ENCODE measurements around the gene LBP. TPM values are rescaled to one million over a fixed set of nuclear protein-coding genes. Genes with fewer than 3 reads are reported as not detected.

The LBP gene
- total RNA-seq, 4 donors from 2014 or later, result 0.38 to 6.2 TPM; not detected in 2

GRCh38 chr20:38349856-38350255 lies 3.6 kb downstream of the LBP start:
- no peak for DNase-seq (ENCODE audit: low spot score in 2 of 2)
- Histone ChIP-seq H3K27me3 (no peaks in the 10 kb centered on the region), H3K27ac (no peak overlapping the region), H3K36me3 (no peaks in the 10 kb centered on the region), H3K4me3 (no peak overlapping the region), H3K4me1 (no peaks in the 10 kb centered on the region), H3K9me3 (no peaks in the 10 kb centered on the region)
- no peak for TF ChIP-seq CTCF (IDR thresholded peaks at IDR 0.05)
- no peak for TF ChIP-seq POLR2AphosphoS5 (IDR thresholded peaks at IDR 0.05)
- TF ChIP-seq EP300 (IDR thresholded peaks at IDR 0.05), result no peak
- TF ChIP-seq POLR2A (IDR thresholded peaks at IDR 0.05), result no peak
- 78% methylated on average over 5 of the region's 5 CpGs for WGBS

DNA sequence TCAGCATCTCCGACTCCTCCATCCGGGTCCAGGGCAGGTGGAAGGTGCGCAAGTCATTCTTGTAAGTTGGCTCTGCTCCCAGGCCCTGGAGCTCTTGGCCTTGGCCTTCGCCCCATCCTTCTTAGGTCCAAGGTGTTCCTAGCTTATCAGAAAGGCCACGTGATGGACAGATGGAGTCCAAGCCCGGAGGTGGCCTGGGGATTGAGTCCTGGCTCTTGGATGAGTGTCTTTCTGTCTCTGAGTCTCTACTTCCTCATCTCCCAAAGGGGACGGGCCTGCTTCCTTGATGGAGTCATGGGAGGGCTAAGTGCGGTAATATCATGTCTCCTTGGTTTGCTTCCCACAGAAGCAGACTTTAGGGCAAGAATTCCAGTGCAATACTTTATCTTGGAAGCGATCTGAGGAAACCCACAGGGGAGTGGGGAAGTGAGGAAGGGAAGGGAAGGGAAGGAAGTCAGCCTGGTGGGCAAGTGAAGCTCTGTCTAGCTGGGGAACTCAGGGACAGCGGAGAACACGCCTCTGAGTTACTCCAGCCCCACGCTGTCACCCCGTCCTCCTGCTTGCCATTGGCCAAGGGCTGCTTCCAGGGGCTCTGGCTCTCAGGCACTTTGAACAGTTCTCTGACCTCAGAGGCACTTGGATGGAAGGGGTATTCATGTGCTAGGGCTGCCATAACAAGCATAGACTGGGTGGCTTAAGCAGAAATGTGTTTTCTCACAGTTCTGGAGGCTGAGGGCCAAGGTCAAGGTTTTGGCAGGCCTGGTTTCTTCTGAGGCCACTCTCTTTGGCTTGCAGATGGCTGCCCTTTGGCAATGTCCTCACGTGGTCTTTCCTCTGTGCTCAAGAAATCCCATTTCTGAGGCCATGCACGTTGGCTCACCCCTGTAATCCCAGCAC lies 4.8 kb downstream of the LBP start:
- H3K36me3 ChIP-seq, result no peaks in the 10 kb centered on the region
- H3K4me3 ChIP-seq, result no peak overlapping the region
- H3K9me3 ChIP-seq, result no peaks in the 10 kb centered on the region
- TF ChIP-seq EP300 (IDR thresholded peaks at IDR 0.05), result no peak
- no peak for TF ChIP-seq CTCF (IDR thresholded peaks at IDR 0.05)
- no peak for TF ChIP-seq POLR2A (IDR thresholded peaks at IDR 0.05)
- no peak for TF ChIP-seq POLR2AphosphoS5 (IDR thresholded peaks at IDR 0.05)
- 65% methylated on average over 14 of the region's 15 CpGs for WGBS
- DNase-seq (ENCODE audit: low spot score in 2 of 2), result no peak
- H3K27me3 ChIP-seq, result no peaks in the 10 kb centered on the region
- no peak overlapping the region for H3K27ac ChIP-seq
- no peaks in the 10 kb centered on the region for H3K4me1 ChIP-seq

- Histone ChIP-seq H3K27me3 (no peaks in the 10 kb centered on the region), H3K9me3 (no peaks in the 10 kb centered on the region), H3K27ac (no peak overlapping the region), H3K36me3 (no peaks in the 10 kb centered on the region), H3K4me1 (no peaks in the 10 kb centered on the region), H3K4me3 (no peak overlapping the region)
- DNase-seq (ENCODE audit: low spot score in 2 of 2), result no peak
- TF ChIP-seq CTCF (IDR thresholded peaks at IDR 0.05), result no peak
- TF ChIP-seq EP300 (IDR thresholded peaks at IDR 0.05), result no peak
- no peak for TF ChIP-seq POLR2AphosphoS5 (IDR thresholded peaks at IDR 0.05)
- TF ChIP-seq POLR2A (IDR thresholded peaks at IDR 0.05), result no peak
- WGBS, result 51% methylated on average over 7 of the region's 7 CpGs
Observed at GRCh38 chr20:38353316-38353715, 7.0 kb downstream of the LBP start.

DNA sequence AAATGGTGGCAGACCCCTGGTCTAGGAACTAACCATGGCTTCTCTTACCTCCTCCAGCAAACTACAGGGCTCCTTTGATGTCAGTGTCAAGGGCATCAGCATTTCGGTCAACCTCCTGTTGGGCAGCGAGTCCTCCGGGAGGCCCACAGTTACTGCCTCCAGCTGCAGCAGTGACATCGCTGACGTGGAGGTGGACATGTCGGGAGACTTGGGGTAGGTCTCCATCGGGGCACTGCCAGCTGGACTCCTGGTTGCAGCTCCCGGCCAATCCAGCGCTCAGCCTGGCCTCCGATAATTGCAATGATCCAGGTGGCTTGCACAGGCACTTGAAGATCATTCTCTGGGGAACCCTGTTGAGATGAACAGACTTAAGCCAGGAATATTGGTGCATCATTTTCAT lies 7.9 kb downstream of the LBP start:
- no peaks in the 10 kb centered on the region for H3K9me3 ChIP-seq
- H3K4me3 ChIP-seq, result no peak overlapping the region
- no peaks in the 10 kb centered on the region for H3K27me3 ChIP-seq
- no peak for TF ChIP-seq EP300 (IDR thresholded peaks at IDR 0.05)
- no peak for TF ChIP-seq POLR2AphosphoS5 (IDR thresholded peaks at IDR 0.05)
- no peak for TF ChIP-seq CTCF (IDR thresholded peaks at IDR 0.05)
- no peak for TF ChIP-seq POLR2A (IDR thresholded peaks at IDR 0.05)
- whole genome bisulfite sequencing, result 92% methylated on average over 10 of the region's 10 CpGs
- no peak for DNase-seq (ENCODE audit: low spot score in 2 of 2)
- H3K36me3 ChIP-seq, result no peaks in the 10 kb centered on the region
- no peaks in the 10 kb centered on the region for H3K4me1 ChIP-seq
- H3K27ac ChIP-seq, result no peak overlapping the region

DNA sequence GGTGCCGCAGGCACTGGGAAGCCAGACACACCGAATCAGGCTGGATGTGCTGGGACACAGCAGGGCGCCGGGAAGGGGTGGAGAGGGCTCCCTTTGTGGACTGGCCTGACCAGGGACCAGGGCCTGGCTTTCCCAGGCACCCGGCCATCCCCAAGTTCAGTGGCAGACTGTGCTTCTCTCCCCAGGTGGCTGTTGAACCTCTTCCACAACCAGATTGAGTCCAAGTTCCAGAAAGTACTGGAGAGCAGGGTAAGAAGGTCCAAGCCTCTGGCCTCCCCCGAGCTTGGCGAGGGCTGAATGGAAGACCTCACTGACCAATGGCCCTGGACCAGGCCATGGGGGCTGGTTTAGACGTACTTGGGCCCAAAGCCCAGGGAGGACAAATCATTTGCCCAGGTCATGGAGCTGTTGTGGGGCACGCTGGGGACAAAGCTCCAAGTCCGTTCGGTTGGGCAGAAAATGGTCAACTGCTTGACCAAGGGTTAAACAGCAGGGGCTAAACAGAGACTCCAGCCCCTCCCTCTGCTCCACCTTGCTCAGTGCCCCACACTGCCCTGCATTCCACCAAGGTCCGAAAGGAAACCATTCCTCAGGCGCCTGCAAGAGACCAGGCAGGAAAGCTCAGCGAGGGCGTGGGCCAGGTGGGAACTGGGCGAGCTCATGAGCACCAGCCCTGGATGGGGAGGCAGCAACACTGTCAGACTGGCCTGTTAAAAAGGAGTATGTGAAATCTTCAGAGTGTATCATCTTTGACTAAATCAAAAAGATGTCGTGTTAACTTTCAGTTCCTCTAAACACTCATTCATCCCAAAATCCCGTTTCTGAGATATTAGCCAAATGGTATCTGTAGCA lies 9.1 kb downstream of the LBP start:
- no peaks in the 10 kb centered on the region for H3K9me3 ChIP-seq
- H3K27ac ChIP-seq, result no peak overlapping the region
- H3K36me3 ChIP-seq, result no peaks in the 10 kb centered on the region
- TF ChIP-seq EP300 (IDR thresholded peaks at IDR 0.05) (no peak), POLR2AphosphoS5 (IDR thresholded peaks at IDR 0.05) (no peak), CTCF (IDR thresholded peaks at IDR 0.05) (no peak), POLR2A (IDR thresholded peaks at IDR 0.05) (no peak)
- no peak overlapping the region for H3K4me3 ChIP-seq
- H3K27me3 ChIP-seq, result no peaks in the 10 kb centered on the region
- 74% methylated on average over 17 of the region's 18 CpGs for WGBS
- no peaks in the 10 kb centered on the region for H3K4me1 ChIP-seq
- DNase-seq (ENCODE audit: low spot score in 2 of 2), result no peak
